T1000 (cell line): ENCODE results near the gene SSNA1.

Experiments
- DNase-seq: peaks from one replicate; lab custom pipeline; 2025; ENCODE audit warnings: mixed read lengths; lab: John Stamatoyannopoulos, UW

Gene SSNA1

GRCh38 chr9:137168573-137168903 lies 19.9 kb upstream of the SSNA1 start:
- no peak for DNase-seq

GRCh38 chr9:137168904-137169856 lies 19.3 kb upstream of the SSNA1 start:
- DNase-seq = no peak

DNA sequence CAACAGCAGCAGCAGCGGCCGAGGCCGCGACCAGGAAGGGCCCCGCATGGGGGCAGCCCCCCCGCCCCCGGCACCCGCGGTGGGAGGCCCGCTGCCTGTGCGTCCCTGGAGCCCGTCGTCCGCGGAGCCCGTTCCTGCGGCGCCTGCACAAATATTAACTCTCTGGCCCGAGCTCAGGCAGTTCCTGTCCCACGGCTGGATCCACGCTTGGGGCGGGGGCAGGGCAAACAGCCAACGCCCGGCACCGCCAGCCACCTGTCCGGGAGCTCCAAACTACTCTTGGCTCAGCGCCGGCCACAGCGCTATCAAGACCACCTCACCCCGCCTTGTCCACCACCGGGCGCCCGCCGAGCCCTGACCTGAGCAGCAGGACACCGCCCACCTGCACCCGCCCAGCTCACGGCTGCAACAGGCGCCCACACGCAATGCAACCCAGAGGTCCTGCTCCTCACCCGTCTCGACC lies 18.5 kb upstream of the SSNA1 start, which contains the start of gene LRRC26:
Gene LRRC26 (minus strand): TSS at position 156 of the 463 bp plus-strand sequence. CDS start 108 bp downstream, at position 48.
- no peak for DNase-seq

DNA sequence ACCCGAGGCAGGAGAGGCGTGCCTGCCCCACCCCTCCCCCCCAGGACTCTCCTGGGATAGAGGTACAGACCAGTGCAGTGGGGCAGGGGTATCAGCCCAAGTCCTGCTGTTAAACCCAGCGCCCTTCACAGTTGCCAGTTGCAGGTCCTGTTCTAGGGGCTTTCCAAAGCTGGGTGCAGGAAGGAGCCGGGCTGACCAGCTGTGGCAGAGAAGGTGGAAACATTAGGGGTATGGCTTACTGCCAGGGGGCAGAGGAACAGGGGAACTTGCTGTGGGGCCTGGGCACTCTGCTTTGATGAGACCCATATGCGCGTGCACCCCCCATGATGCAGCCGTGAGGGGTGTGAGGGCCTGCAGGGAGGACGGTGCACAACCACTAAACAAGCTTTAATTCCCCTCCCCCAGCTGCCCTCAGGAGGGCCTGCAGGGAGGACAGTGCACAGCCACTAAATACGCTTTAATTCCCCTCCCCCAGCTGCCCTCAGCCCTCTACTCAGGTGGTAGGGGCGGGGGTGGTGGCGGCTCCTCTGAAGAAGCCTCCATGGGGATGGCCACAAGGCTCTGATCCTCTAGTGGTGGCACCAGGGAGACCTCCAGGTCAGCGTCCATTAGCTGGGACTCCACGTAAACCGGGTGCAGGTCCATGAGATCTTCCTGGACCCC lies 17.9 kb upstream of the SSNA1 start:
- no peak for DNase-seq

GRCh38 chr9:137171149-137171900 lies 17.2 kb upstream of the SSNA1 start:
- DNase-seq = no peak

DNA sequence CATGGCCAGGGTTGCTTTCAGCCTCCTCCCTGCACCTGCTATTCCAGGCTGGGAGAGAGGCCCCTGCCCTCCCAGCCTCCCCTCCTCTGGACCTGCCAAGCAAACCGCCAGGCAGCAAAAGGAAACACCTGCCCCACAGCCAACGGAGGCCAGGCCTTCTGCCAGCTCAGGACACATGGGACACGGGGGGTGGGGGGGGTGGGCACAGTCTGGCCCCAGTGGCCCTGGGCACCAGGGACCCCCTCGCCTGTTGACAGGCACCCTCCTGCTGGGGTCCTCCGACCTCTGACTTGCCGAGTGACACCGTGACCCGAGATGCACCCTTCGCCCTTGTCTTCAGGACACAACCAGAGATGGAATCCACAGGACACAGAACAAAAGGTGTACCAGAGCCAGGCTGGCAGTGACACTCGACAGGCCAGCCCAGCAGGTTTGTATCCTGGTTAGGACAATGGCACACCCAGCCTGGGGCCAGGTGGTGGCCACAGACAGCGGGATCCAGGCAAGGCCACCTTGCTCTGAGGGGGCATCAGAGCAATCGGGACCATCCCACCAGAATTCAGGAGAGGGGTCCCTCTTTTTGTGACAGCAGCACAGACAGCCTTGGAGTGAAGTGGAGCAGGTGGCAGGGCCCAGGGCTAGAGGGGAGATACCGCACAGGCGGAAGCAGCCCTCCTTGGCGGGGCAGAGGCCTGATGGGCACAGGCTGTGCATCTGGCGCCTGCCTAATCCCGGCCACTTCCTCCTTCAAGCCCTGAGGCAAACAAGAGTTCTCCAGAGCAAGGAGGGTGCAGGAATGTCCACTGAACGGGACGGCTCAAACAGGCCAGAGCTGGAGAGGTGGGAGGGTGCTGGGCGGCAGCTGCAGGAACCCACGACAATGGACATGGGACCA lies 15.3 kb upstream of the SSNA1 start:
- no peak for DNase-seq

DNA sequence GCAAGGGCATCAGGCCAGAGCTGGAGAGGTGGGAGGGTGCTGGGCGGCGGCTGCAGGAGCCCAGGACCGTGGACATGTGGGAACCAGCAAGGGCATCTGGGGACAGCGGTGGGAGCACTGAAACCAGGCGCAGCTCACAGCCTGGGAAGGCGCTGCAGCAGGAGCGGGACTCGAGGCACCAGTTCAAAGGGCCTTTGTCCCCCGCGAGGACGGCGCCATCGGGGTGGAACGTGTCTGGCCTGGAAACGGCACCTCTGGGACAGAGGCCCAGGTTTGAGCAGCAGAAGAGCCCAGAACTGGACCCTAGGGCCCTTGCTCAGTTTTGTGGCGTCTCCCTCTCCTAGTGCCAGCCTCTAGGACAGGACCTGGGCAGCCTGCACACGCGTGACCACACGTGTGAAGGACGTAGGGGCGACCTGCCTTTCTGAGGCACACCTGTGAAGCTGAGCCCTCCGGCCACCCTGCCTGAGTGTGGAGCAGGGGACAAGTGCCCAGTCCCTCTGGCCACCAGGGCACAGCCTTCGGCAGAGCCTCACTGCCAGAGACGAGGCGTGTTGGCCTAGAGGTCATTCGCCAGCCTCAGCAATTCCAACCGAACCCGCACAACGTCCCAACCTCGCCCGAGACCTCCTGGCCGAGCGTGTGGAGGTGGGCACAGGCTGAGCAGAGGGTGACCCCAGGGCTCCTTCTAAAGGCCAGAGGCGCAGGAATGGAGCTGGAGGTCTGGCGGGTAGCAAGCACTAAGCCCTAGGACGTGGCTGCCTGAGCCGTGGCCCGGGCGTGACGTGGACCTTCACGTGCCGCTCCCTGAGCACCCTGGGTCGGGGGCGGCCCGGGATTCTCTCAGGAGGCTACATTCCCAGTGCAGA lies 14.4 kb upstream of the SSNA1 start:
- no peak for DNase-seq

DNA sequence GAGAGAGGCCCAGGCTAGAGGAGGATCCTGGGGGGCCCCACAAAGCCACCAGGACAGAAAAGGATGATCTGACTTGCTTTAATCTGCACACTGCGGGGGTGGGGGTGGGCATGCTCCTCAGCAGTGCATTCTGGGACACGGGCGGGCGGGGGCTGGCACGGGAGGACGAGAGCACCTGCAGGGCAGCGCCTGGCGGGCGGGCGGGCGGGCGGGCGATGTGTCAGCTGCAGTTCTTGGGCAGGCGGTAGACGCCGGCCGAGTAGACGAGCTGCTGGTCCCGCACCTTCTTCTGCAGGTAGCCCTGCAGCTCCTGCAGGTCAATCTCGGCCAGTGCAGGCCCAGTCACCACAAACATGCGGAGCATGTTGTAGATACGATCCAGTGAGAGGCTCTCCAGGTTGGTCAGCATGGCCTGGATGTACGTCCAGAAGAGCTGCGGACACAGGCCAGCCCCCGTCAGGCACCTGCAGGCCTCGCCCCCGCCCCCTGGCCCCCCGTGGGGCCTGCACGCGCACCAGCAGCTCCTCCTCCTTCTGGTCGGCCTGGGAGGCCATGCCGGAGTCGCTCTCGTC lies 13.7 kb upstream of the SSNA1 start:
- no peak for DNase-seq

DNA sequence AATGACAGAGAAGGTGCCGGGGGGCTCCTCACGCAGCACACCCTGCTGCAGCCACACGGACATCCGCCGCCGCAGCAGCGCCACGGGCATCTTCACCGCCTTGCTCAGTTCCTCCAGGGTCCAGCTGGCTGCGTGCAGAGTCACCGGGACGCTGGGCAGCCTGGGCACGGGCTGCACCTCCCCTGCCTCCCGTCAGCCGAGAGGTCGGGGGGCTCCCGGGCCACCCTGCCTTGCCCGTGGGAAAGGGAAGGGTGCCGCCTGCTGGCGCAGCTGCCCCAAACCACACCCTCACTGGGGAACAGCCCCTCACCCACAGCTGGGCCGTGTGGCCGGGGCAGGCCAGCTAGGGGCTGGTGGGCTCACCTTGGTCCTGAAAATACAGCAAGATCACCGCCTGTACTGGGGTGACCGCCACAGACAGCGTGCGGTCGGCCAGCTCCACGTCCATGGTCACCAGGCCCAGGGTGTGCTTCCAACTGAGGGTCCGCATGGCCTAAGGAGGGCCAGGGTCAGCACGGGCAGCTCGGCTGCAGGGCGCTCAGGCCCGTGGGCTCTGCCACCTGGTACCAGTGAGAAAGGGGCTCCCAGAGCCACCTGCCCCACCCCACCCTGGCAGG lies 13.0 kb upstream of the SSNA1 start:
- no peak for DNase-seq

GRCh38 chr9:137176302-137177182 lies 11.9 kb upstream of the SSNA1 start:
- no peak for DNase-seq

- no peak for DNase-seq
Observed at GRCh38 chr9:137178201-137178938, 10.1 kb upstream of the SSNA1 start.

GRCh38 chr9:137178939-137179630 lies 9.4 kb upstream of the SSNA1 start:
- no peak for DNase-seq

GRCh38 chr9:137179761-137180160 lies 8.7 kb upstream of the SSNA1 start:
- DNase-seq = no peak

GRCh38 chr9:137180491-137180890 lies 8.0 kb upstream of the SSNA1 start:
- no peak for DNase-seq

GRCh38 chr9:137181680-137182079 lies 6.8 kb upstream of the SSNA1 start:
- DNase-seq = no peak

DNA sequence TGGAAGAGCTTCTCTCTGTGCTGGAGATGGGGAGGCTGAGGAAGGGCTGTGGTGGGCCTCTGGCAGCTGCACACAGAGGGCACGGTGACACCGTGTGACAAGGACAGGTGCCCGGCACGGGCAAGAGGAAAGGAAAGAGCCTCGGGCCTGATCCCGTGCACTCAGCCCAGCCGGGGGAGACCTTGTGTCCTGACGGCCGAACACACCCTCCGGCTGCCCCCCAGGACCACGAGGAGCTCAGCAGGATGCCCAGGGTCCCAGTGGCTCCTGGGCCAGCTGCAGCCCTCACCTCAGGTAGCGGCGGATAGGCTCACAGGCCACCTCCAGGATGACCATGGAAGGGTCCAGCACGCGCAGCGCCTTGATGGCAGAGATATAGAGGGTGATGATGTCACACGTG lies 5.6 kb upstream of the SSNA1 start:
- no peak for DNase-seq

DNA sequence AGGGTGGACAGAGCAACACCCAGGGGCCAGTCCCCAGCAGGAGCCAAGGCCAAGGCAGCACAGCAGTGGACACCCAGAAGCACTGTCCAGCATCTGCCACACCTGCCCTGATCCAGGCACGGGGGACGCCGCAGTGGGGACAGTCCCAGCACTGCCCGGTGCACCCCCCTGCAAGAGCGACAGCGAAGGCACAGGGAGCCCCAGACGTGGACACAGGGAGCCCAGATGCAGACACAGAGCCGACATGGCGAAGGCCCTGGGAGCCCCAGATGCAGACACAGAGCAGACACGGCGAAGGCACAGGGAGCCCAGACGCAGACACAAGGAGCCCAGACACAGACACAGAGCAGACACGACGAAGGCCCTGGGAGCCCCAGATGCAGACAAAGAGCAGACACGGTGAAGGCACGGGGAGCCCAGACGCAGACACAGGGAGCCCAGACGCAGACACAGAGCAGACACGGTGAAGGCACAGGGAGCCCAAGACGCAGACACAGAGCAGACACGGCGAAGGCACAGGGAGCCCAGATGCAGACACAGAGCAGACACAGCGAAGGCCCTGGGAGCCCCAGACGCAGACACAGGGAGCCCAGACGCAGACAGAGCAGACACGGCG lies 4.4 kb upstream of the SSNA1 start:
- DNase-seq = no peak
